ENCODE measurements around the gene CFAP74.

CFAP74 gene

GRCh38 chr1:1899967-1900327, 103.6 kb downstream of the CFAP74 start:
- POLR2A ChIA-PET = no interaction called here
- no peak for TF ChIP-seq CTCF (IDR thresholded peaks at IDR 0.05; ENCODE audit: control extremely low read depth, extremely low read depth, low read depth, missing control alignments)
- CTCF ChIA-PET = interaction anchor here (1.2 to 6.4 kb wide), 3 partner anchors 8 to 13 kb away, joined by 3 to 72 read pairs (median 3); no protein-coding TSS in a partner anchor
- no peak for DNase-seq (ENCODE audit: extremely low spot score)

- peak; percentile 50 for DNase-seq (ENCODE audit: extremely low spot score)
- CTCF ChIA-PET = interaction anchor here (1.0 to 6.4 kb wide), 4 partner anchors 8 to 120 kb away, joined by 3 to 72 read pairs (median 4); no protein-coding TSS in a partner anchor
- POLR2A ChIA-PET = no interaction called here
- peak; percentile 39 for TF ChIP-seq CTCF (IDR thresholded peaks at IDR 0.05; ENCODE audit: control extremely low read depth, extremely low read depth, low read depth, missing control alignments)
Measured at GRCh38 chr1:1899266-1899966, 104.2 kb downstream of the CFAP74 start.

GRCh38 chr1:1898246-1898933, 105.2 kb downstream of the CFAP74 start:
- no peak for DNase-seq (ENCODE audit: extremely low spot score)
- no peak for TF ChIP-seq CTCF (IDR thresholded peaks at IDR 0.05; ENCODE audit: control extremely low read depth, extremely low read depth, low read depth, missing control alignments)
- POLR2A ChIA-PET = no interaction called here
- CTCF ChIA-PET = interaction anchor here (0.6 to 6.4 kb wide), 3 partner anchors 9 to 220 kb away, joined by 3 to 72 read pairs (median 4); no protein-coding TSS in a partner anchor

GRCh38 chr1:1895456-1896336, 107.9 kb downstream of the CFAP74 start:
- TF ChIP-seq CTCF (IDR thresholded peaks at IDR 0.05; ENCODE audit: control extremely low read depth, extremely low read depth, low read depth, missing control alignments) = no peak
- no peak for DNase-seq (ENCODE audit: extremely low spot score)
- ChIA-PET CTCF (interaction anchor here (0.9 to 6.4 kb wide), 2 partner anchors 12 to 16 kb away, joined by 3 to 72 read pairs; no protein-coding TSS in a partner anchor), POLR2A (no interaction called here)

- CTCF ChIA-PET = interaction anchor here (6.4 kb wide), 1 partner anchor 13 kb away, joined by 72 read pairs; no protein-coding TSS in a partner anchor
- POLR2A ChIA-PET = no interaction called here
Measured at GRCh38 chr1:1895060-1895418, 108.5 kb downstream of the CFAP74 start.

More at GRCh38 chr1:1895060-1895418, 108.5 kb downstream of the CFAP74 start:
- no peak for TF ChIP-seq CTCF (IDR thresholded peaks at IDR 0.05; ENCODE audit: control extremely low read depth, extremely low read depth, low read depth, missing control alignments)
- no peak for DNase-seq (ENCODE audit: extremely low spot score)
